ENCODE measurements around the gene NT5E.

DNA sequence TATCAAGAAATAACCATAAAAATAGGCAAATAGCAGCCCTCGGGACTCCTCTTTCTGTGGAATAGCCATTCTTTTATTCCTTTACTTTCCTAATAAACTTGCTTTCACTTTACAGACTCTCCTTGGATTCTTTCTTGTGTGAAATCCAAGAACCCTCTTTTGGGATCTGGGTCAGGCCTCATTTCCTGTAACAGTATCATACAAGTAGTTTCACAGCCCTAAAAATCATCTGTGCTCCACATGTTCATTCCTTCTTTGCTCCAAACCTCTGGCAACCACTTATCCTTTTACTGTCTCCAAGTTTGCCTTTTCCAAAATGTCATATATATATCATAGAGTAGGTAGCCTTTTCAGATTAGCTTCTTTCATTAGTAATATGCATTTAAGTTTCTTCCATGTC lies 13.5 kb upstream of the NT5E start:
- TF ChIP-seq, protein P1, sequence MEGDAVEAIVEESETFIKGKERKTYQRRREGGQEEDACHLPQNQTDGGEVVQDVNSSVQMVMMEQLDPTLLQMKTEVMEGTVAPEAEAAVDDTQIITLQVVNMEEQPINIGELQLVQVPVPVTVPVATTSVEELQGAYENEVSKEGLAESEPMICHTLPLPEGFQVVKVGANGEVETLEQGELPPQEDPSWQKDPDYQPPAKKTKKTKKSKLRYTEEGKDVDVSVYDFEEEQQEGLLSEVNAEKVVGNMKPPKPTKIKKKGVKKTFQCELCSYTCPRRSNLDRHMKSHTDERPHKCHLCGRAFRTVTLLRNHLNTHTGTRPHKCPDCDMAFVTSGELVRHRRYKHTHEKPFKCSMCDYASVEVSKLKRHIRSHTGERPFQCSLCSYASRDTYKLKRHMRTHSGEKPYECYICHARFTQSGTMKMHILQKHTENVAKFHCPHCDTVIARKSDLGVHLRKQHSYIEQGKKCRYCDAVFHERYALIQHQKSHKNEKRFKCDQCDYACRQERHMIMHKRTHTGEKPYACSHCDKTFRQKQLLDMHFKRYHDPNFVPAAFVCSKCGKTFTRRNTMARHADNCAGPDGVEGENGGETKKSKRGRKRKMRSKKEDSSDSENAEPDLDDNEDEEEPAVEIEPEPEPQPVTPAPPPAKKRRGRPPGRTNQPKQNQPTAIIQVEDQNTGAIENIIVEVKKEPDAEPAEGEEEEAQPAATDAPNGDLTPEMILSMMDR (conservative IDR thresholded peaks at IDR 0.05; ENCODE audit: low read depth, low read length) = no peak
- TF ChIP-seq EZH2 (IDR thresholded peaks at IDR 0.05; ENCODE audit: low read length, unreplicated experiment) = no peak
- no peak for TF ChIP-seq EZH2phosphoT487 (IDR thresholded peaks at IDR 0.05; ENCODE audit: borderline replicate concordance, low read length)
